Measurements from ENCODE around the gene BRD3OS. TPM values are rescaled to one million over a fixed set of nuclear protein-coding genes. Genes with fewer than 3 reads are reported as not detected.
A peak's percentile ranks its signal among the peaks of the same experiment; 100 is the strongest.

The BRD3OS gene
- total and polyA plus RNA-seq, 2 of the 13 experiments (the other 11 are each of a cell fraction or from before 2014, with no cell fraction given) = 4.9 to 5.7 TPM

DNA sequence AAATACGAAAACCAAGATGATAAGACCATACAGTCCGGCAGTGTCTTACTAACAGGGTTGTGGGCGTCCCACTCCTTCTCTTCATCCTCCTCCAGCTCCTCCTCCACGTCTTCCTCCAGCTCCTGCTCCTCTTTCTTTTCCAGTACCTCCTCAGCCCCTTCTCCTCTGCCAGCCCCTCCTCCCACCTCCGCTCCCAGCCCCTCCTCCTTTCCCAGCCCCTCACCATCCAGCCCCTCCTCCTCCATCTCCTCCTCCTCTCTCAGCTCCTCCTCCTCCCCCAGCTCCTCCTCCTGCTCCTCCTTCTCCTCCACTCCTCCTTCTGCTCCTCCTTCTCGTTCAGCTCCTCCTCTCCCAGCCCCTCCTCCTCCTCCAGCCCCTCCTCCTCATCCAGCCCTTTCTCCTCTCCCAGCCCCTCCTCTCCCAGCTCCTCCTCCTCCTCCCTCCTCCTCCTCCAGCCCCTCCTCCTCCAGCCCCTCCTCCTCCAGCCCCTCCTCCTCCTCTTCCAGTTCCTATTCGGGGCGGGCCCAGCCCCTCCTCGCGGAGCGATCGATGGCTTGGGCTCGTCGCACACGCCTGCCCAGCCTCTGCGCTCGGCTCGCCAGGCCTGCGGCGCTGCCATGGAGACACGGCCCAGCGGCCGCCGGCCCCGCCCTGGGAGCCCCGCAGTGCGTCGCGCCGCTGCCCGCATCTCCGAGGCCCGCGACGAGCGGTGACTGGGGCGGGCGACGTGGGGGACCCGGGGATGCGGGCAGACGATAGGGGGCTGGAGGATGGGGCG lies at the start of gene BRD3OS (continued):
- peak; percentile 78; the same call in 1 of the 2 replicates for TF ChIP-seq ZNF772 (CRISPR knock-in tag; IDR thresholded peaks at IDR 0.05)
- no peak for TF ChIP-seq ZNF773 (CRISPR knock-in tag; IDR thresholded peaks at IDR 0.05; ENCODE audit: borderline replicate concordance)
- TF ChIP-seq ZNF614 (CRISPR knock-in tag; IDR thresholded peaks at IDR 0.05; ENCODE audit: borderline replicate concordance) = no peak; the same call in 1 of the 2 replicates
- TF ChIP-seq KLF13 (CRISPR knock-in tag; IDR thresholded peaks at IDR 0.05) = no peak
- TF ChIP-seq SP140L (CRISPR knock-in tag; IDR thresholded peaks at IDR 0.05; ENCODE audit: borderline replicate concordance) = no peak
- no peak for TF ChIP-seq ZNF317 (CRISPR knock-in tag; IDR thresholded peaks at IDR 0.05)
- TF ChIP-seq ZNF460 (CRISPR knock-in tag; IDR thresholded peaks at IDR 0.05; ENCODE audit: borderline replicate concordance) = no peak
- no peak for TF ChIP-seq ZNF644 (CRISPR knock-in tag; IDR thresholded peaks at IDR 0.05; ENCODE audit: low read depth)
- no peak for TF ChIP-seq CHCHD3 (CRISPR knock-in tag; IDR thresholded peaks at IDR 0.05)
- no peak for TF ChIP-seq BRD4 (CRISPR knock-in tag; IDR thresholded peaks at IDR 0.05)
- TF ChIP-seq HOXA3 (CRISPR knock-in tag; IDR thresholded peaks at IDR 0.05) = 0 out of 2 replicates have a peak, but pooled peaks have one; percentile 36
- no peak for TF ChIP-seq ZFP62 (CRISPR knock-in tag; IDR thresholded peaks at IDR 0.05)
- TF ChIP-seq REXO4 (CRISPR knock-in tag; IDR thresholded peaks at IDR 0.05; ENCODE audit: borderline replicate concordance) = no peak
- TF ChIP-seq, protein P1, sequence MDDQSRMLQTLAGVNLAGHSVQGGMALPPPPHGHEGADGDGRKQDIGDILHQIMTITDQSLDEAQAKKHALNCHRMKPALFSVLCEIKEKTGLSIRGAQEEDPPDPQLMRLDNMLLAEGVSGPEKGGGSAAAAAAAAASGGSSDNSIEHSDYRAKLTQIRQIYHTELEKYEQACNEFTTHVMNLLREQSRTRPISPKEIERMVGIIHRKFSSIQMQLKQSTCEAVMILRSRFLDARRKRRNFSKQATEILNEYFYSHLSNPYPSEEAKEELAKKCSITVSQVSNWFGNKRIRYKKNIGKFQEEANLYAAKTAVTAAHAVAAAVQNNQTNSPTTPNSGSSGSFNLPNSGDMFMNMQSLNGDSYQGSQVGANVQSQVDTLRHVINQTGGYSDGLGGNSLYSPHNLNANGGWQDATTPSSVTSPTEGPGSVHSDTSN (CRISPR knock-in tag; IDR thresholded peaks at IDR 0.05; ENCODE audit: borderline replicate concordance) = no peak
- TF ChIP-seq ETV5 (CRISPR knock-in tag; IDR thresholded peaks at IDR 0.05; ENCODE audit: borderline replicate concordance) = no peak
- TF ChIP-seq ARNT2 (CRISPR knock-in tag; IDR thresholded peaks at IDR 0.05; ENCODE audit: low read depth) = no peak; the same call in 1 of the 2 replicates
- no peak for TF ChIP-seq REST (IDR thresholded peaks at IDR 0.05; ENCODE audit: borderline replicate concordance in 1 of 2, low read depth in 1 of 2, low read length in 2 of 2)
- no peak for TF ChIP-seq ZNF510 (CRISPR knock-in tag; IDR thresholded peaks at IDR 0.05; ENCODE audit: low read depth)
- TF ChIP-seq, protein P2, sequence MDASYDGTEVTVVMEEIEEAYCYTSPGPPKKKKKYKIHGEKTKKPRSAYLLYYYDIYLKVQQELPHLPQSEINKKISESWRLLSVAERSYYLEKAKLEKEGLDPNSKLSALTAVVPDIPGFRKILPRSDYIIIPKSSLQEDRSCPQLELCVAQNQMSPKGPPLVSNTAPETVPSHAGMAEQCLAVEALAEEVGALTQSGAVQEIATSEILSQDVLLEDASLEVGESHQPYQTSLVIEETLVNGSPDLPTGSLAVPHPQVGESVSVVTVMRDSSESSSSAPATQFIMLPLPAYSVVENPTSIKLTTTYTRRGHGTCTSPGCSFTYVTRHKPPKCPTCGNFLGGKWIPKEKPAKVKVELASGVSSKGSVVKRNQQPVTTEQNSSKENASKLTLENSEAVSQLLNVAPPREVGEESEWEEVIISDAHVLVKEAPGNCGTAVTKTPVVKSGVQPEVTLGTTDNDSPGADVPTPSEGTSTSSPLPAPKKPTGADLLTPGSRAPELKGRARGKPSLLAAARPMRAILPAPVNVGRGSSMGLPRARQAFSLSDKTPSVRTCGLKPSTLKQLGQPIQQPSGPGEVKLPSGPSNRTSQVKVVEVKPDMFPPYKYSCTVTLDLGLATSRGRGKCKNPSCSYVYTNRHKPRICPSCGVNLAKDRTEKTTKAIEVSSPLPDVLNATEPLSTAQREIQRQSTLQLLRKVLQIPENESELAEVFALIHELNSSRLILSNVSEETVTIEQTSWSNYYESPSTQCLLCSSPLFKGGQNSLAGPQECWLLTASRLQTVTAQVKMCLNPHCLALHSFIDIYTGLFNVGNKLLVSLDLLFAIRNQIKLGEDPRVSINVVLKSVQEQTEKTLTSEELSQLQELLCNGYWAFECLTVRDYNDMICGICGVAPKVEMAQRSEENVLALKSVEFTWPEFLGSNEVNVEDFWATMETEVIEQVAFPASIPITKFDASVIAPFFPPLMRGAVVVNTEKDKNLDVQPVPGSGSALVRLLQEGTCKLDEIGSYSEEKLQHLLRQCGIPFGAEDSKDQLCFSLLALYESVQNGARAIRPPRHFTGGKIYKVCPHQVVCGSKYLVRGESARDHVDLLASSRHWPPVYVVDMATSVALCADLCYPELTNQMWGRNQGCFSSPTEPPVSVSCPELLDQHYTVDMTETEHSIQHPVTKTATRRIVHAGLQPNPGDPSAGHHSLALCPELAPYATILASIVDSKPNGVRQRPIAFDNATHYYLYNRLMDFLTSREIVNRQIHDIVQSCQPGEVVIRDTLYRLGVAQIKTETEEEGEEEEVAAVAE (CRISPR knock-in tag; IDR thresholded peaks at IDR 0.05; ENCODE audit: borderline replicate concordance) = no peak
